NCI-H226 (cell line): ENCODE data around the gene HID1.
"Not testable (repeated sequence)": the region's sequence is repeated elsewhere in the genome, so short reads cannot be mapped to it uniquely, and the experiment has no call there.

Experiments
- DNase-seq: peaks from one replicate; pipeline ENCODE4 v3.0.0-alpha.2; 2015

The HID1 gene

DNA sequence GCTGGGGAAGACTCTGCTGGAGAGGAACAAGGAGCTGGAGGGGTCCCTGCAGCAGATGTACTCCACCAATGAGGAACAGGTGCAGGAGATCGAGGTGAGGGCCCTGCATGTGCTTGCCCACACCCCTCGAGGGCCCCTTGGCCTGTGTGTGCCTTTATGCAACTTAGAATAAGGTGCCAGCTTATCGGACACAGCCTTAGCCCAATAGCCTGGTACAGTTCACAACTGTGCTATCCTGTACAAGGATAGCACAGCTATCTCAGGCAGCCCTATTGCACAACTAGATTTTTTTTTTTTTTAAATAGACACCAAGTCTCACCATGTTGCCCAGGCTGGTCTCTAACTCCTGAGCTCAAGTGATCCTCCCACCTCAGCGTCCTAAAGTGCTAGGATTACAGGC lies 27.0 kb upstream of the HID1 start:
- no peak for DNase-seq

DNA sequence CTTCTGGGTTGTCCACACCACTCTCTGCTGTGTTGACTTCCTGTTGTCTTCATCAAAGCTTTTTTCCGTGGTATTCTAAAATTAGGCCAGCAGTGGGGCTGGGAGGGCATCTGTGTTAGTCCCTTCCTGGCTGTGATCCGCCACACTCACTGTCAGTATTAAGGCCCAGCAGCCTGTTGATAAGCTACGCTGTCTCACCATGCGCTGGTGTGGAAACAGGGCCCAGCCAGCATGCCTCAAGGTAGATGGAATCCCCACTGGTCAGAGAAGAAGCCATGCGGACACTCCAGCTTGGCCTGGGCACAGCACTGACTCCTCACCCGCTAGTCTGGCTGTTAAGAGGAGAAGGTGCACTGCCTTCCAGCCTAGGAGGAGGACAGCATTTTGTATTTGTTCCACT lies 26.2 kb upstream of the HID1 start:
- no peak for DNase-seq

DNA sequence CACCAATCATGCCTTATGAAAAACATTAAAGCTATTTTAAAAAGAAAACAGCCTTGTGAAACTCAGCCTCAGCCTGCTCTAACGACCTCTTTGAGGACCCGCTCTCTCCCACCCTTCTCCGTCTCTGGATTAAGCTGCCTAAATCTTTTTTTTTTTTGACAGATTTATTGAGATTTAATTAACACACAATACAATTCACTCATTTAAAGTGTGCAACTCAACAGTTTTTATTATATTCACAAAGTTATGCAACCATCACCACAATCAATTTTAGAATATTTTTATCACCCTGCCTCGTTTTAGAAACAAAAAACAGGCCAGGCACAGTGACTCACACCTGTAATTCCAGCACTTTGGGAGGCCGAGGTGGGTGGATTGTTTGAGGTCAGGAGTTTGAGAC lies 23.3 kb upstream of the HID1 start:
- DNase-seq = no peak

DNA sequence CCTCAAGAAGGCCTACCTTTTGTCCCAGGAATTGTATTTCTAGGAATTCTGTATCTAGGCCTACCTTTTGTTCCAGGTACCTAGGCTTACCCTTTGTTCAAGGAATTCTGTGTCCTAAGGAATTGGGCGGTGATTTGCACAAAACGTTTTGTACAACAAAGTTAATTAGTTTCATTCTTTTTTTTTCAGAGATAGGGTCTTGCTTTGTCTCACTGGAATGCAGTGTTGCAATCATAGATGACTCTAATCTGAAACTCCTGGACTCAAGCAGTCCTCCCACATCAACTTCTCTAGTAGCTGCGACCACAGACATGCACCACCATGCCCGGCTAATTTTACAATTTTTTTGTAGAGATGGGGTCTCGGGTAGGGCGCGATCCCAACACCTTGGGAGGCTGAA lies 21.9 kb upstream of the HID1 start:
- peak; percentile 78 for DNase-seq

DNA sequence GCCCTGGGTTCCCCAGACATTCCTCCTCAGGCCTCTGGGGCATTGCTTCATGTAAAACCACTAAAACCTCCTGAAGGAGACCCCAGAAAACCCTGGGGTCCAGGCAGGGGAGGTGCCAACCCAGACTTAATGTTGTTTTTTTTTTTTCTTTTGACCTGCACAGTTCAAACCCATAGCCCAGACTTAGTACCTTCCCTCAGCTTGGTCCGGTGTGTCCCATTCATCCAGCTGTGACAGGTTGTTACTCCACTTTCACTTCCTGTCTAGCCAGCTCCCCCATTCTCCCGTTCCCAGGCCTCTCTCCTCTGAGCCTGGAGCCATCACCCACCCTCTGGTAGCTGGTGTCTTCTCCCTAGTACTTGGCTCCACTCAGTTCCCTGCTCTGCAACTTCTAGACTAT lies 19.7 kb upstream of the HID1 start:
- no peak for DNase-seq

DNA sequence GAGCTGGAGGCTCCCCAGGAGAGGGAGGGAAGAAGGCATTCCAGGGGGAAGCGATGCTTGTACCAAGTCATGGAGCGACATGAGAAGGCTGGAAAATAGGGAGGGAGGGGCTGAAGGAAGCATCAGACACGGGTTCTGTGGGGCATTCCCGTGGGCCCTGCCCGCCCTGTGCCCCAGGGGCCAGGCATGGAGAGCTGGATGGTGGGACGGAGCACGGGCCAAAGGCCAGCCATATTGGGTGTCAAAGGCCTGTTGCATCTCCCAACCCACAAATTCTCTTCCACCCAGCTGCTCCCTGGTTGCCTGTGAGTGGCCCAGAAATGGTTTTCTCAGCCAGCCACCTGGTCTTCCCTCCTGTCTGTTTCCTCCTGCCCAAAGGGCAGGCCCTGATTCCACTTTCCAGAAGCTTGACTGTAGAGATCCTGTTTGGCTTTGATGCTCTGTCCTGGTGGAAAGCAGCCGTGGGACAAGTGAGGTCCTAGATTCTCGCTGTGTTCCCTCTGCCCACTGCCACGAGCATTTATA lies 18.1 kb upstream of the HID1 start:
- no peak for DNase-seq

DNA sequence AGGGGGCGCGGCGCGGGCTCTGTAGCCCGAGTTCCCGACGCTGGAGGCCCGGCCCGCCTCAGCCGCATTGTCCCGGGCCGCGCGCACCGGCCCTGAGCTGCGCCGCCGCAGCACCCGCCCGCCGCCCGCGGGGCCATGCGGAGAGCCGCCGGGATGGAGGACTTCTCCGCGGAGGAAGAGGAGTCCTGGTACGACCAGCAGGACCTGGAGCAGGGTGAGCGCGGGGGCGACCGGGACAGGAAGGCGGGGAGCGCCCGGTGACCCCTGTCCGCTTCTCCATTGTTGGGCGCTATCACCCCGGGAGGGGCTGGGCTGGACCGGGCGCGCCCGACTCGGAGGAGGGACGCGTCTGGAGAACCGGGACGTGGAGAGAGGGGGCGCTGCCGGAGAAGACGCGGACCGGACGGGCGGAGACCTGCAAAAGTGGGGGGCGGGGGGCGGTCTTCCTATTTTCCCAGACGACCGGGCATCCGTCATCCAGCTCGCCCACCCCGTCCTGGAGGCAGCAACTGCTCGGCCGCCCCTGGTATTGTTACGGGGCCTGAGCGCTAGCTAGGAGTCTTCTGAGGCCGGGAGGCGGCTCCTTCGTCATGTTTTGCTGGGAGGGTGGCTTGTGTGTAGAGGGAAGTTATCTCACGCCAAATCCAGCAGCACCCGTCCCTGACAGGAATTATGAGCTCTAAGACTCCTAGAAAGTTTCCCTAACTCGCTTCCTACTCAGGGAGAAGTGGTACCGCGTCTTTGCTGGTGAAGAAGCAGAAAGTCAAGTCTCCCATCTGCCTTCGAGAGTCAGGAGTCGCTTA lies 15.6 kb upstream of the HID1 start:
- peak; percentile 15 for DNase-seq

DNA sequence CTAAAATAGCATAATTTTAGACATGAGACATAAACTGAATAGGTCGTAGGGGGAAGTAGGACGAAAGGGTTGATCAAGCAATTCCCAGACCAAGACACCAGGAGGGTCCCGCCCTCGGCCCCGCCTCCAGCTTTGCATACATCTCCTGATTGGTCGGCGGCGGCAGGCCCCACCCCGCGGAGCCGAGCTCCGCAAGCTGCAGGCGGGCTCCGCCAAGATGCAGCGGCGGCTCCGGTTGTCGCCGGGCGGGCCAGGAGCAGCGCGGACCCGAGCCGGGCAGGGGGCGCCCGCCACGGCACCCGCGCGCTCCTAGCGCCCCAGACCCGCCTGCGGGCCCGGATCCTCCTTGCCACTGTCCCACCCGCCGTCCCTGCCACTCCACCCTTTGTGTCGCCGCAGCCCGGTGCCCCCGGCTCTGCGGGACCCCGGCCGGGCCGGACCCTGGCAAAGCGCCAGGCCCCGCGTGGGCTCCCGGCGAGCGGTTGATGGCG lies 14.9 kb upstream of the HID1 start, which contains the start of gene CDR2L:
TSS of gene CDR2L (plus strand) at position 215 of the 491 bp plus-strand sequence. CDS start 412 bp downstream, outside the sequence.
- DNase-seq = peak; percentile 81

DNA sequence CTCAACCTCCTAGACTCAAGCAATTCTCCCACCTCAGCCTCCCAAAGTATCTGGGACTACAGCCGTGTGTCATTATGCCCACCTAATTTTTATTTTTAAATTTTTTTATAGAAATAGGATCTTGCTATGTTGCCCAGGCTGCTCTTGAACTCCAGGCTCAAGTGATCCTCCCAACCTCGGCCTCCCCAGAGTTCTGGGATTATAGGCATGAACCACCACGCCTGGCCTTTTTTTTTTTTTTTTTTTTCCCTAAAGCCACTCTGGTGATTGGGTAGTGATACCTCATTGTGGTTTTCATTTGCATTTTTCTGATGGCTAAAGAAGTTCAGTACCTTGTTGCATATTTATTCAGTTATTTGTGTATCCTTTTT lies 13.6 kb upstream of the HID1 start:
- no peak for DNase-seq

DNA sequence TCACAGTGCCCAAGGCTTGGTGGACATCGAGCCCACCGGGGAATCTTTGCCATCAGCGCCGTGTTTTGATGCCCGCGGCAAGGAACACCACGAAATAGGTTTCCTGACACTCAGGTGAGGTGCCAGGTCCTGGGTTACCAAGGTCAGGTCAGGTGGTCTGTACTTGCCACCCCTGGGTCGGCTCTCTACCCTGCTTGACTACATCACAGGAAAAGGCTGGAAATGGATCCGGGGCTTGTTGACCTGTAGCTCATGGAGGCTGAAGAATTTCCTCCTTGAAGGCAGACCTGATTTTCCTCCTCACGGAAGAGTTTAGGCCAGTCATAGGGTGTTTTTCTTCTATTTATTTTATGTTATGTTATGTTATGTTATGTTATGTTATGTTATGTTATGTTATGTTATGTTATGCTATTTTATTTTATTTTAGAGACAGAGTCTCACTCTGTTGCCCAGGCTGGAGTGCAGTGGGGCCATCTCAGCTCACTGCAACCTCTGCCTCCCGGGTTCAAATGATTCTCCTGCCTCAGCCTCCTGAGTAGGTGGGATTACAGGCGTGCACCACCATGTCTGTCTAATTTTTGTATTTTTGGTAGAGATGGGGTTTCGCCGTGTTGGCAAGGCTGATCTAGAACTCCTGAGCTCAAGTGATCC lies 10.2 kb upstream of the HID1 start:
- not testable (repeated sequence) for DNase-seq

DNA sequence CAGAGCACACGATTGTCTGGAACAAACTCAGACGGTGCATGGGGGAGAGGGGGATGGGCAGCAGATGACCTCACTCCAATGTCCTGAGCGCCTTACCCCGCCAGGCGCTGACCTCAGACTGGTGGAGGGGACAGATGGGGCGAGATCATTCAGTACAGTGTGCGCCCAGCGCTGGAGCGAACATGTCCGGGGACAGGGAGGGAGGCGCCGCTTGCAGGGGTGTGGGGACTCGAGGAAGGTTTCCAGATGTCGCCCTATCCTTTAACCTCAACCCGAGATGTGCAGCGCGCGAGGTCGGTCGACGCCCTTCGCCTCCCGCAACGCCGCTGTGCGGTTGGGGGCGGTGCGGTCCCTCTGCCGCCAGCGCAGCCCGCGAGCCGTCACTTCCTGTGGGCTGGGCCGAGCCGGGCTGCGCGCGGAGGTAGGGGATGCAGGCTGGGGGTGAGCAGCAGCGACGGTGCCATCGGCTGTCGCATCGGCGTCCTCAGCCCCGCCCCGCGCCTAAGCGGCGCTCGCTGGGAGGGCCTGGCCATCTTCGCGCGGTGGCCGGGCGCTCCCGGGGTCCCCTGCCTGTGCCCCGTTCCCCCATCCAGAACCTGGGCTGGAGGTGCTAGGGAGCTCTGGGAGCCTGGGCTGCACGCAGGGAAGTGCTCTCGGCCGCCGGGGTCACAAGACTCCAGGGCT lies 9.6 kb upstream of the HID1 start:
- peak; percentile 37 for DNase-seq

DNA sequence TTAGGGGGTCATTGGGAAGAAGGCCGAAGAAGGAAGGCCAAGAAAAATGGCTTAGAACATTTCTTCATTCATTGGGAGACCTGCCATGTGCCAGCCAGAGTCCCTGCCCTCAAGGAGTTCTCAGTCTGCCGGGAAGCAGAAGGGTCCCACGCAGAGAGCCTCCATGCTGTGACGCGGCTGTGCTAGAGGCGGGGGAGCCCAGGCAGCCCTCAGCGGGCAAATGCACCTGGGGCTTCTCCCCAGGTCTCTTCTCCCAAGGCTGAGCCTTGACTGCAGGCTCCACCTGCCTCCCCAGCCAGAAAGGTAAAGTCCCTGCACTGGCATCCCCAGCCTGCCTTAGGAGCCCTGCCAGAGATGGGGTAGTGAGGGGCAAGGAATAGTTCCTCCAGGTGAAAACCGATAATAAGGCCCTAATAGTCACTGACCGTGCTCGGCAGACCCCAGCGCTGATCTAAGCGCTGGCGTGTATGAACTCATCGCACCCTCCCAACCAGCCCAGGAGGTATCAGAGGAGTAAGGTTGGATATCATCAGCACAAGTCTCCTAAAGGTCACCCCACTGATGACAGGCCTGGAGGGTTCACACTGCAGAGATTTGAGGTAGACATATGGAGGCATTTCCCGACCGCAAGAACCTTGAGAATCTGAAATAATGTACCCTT lies 8.9 kb upstream of the HID1 start:
- no peak for DNase-seq

DNA sequence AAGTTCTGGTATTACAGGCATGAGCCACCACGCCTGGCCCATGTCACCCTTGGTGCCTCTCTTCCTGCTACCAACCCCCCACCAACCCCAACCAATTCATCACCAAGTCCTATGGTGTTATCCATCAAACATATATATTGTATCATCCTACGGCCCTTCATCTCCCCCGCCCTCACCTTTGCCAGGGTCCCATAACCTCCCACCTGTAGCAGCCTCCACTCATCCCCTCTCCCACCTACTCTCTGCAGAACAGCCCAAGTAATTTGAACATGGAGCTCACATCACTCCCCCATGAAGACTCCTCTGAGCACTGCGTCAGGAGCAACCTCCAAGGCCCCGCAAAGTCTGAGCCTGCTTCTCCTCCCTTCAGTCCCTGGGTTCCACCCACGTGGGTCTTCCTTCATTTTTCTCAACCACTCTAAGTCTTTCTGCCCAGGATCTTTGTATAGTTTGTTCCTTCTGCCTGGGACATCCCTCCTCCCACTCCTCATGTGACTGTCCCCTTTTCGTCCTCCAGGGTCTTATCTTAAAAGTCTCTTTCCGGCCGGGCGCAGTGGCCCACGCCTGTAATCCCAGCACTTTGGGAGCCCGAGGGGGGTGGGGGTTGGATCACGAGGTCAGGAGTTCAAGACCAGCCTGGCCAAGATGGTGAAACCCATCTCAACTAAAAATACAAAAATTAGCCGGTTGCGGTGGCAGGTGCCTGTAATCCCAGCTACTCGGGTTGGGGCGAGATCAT lies 7.0 kb upstream of the HID1 start:
- no peak for DNase-seq

DNA sequence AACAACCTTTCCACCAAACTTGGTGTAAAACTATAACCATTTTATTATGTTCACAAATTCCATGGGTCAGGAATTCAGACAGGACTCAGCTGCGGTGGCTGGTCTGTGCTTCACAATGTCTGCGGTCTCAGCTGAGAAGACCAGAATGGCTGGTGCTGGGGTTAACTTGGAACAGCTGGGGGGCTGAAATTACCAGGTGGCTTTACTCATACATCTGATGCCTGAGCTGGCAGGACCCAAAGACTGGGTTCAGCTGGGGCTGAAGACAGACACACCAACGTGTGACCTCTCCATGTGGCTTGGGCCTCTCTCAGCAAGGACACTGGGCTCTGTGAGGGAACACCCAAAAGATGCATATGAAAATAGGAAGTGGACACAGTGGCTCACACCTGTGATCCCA lies 5.7 kb upstream of the HID1 start:
- DNase-seq = no peak

DNA sequence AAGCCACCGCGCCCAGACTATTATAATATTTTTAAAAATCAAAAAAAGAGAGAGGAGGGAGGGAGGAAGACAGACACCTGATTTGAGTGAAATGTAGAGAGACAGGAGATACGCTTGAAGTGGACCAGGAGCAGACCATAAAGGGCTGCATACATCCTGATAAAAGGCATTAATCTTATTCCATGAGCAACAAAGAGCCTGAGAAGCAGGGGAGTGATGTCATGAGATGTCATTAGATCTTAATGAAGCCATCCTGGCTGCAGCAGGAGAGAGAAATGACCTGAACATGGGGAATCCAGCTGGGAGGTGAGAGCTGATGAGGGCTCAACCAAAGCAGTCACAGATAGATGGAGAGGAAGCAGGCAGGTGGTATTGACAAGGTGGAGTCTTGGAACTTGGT lies 5.2 kb upstream of the HID1 start:
- DNase-seq = no peak

DNA sequence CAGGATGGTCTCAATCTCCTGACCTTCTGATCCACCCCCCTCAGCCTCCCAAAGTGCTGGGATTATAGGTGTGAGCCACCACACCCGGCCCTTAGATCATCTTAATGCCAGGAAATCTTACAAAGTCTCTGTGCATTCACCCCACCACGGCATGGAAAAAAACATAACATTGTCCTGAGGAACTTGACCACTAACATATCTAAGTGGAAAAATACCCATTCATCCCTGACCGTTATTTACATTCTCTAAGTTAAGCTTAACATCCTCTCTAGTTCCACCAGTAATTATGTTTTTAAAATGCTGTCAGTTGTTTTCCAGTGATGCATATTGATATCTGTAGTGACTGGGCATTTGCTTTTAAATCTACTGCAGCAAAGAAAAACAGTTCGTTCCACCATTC lies 3.4 kb upstream of the HID1 start:
- no peak for DNase-seq

DNA sequence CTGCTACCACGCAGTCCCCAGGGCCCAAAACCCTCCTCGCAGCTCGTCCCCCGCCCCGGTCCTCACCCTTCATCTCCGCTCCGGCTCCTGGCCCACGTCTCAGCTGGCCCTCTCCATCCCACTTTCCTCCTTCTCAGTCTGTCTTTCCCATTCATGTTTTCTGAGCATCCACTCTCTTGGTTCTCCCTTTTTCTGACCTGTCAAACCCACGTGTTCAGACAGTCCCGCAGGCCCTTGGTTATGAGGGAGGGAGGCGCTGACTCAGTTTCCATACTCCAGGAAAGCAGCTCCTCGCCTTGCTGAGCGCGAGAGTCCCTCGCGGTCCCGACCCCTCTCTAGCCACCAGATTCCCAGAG lies 392 bp upstream of the HID1 start:
- no peak for DNase-seq

DNA sequence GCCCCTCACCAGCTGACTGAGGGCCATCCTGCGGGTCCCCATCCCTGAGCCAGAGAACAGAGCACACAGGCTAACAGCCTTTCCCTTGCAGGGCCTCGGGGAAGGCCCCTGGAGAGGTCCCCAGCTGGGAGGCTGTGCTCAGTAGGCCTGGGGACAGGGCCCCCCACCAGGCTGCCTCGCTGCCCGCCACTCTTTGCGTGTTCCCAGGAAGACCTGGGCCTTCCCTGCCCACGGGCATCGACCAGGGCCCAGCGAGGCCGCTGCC lies 785 bp downstream of the HID1 start:
- no peak for DNase-seq

DNA sequence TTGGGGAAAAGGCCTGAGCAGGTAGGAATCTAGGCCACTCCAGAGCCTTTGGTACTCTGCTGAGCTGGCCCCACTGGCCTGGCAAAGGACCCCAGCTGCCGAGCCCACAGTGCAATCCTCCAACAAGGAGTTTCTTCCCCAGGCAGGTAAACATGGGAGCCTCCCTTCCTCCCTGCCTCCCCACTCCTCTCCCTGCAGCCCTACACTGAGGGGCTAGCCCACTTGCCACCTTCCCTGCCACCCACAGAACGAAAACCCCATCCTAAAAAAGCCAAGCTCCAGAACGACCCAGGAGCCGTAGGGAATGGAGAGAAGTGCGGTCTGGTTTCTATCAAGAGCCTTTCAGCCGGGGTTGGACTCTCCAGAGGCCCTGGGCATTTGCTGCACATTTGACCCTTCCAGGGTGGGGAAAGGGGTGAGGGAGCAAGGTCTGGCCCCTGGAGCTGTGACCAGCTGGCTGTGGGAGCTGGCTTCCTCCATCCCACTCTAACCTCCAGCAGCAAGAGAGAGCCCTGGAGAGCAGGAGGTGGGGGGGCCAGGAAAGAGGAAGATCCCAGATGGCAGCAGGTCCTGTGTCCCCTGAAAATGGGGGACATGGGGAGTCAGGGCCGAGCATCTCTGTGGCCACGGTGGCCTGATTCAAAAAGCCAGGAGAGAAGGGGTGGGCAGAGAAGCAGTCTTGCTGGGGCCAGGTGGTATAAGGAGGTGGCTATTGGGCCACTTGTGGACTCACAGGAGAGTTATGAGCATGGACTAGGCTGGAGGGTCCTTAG lies 1.3 kb downstream of the HID1 start:
- no peak for DNase-seq

DNA sequence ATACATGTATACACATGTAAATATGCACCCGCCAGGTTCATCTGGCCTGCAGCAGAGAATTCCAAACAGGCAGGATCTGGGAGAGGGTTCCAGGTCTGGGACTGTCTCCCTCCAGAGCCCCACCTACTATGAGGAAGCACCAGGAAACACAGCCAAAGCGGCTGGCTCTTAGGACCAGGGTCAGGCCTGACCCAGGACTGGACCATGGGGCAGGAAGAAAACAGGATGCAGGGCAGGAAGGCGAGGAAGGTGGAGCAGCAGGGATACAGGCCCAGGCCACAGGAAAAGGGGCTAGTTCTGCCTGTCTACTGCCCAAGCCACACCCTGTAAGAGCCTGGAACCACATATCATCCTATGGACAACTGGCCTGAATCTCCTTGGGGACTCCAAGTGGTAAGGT lies 2.2 kb downstream of the HID1 start:
- DNase-seq = no peak

DNA sequence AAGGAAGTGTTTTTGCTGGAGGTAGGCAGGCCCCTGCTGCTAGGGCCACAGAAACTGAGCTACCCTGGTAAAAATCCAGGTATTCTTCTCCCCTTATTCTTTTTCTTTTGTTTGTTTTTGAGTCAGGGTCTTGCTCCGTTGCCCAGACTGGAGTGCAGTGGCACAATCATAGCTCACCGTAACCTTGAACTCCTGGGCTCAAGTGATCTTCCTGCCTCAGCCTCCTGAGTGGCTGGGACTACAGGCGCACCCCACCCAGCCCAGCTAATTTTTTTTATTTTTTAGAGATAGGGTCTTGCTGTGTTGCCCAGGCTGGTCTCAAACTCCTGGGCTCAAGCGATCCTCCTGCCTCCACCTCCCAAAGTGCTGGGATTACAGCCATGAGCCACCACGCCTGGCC lies 3.1 kb downstream of the HID1 start:
- DNase-seq = not testable (repeated sequence)

DNA sequence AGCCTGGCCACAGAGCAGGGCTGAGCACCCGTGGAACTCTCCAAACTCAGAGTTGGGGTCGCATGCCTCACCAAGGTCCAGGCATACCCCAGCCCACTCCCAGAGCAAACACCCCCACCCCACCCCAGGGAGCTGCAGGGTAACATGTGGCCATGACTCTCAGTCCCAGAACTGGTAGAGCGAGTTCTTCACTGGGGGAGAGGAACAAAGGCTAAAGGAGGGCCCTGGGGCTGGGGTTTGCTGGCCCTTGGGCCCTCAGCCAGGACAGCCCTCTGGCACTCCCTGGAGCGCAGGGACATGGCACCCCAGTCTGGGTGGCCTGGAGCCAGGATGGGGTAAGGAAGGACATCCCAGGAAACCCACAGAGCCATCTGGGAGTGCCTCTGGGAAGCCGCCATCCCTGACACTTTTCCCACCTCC lies 4.2 kb downstream of the HID1 start:
- DNase-seq = no peak
